Naive B cell (primary cell): ENCODE measurements around the gene DVL1. TPM values are rescaled to one million over a fixed set of nuclear protein-coding genes. Genes with fewer than 3 reads are reported as not detected.

Experiments used
- ATAC-seq, 2 donors: fragments of 150-1000 bp; cut with Tn5 transposase; 2 replicates each; pipeline ENCODE4 v1.10.0; 2021; ENCODE audit warnings: low read depth in 2 of 2, mild to moderate bottlenecking in 2 of 2, moderate library complexity in 2 of 2
- DNase-seq: peaks from one replicate; pipeline ENCODE4 v3.0.0; 2022
- H3K27ac Mint-ChIP-seq, 6 donors: one replicate each; pipeline ENCODE4 v1.8.0; 2020 to 2022; ENCODE audit warnings: mild to moderate bottlenecking in 6 of 6, mixed read lengths in 6 of 6, moderate library complexity in 5 of 6, inconsistent platforms in 2 of 6
- H3K27me3 Mint-ChIP-seq, 3 donors: one replicate each; pipeline ENCODE4 v1.8.0; 2021 to 2022; ENCODE audit warnings: mixed read lengths in 3 of 3, mild to moderate bottlenecking in 1 of 3
- H3K36me3 Mint-ChIP-seq, 2 donors: one replicate each; pipeline ENCODE4 v1.8.0; 2020 to 2022; ENCODE audit warnings: mixed read lengths in 2 of 2, inconsistent platforms in 1 of 2, mild to moderate bottlenecking in 1 of 2
- H3K4me1 Mint-ChIP-seq, 3 donors: one replicate each; pipeline ENCODE4 v1.8.0; 2020 to 2022; ENCODE audit warnings: mixed read lengths in 3 of 3, inconsistent platforms in 1 of 3, mild to moderate bottlenecking in 1 of 3, moderate library complexity in 1 of 3
- H3K4me3 Mint-ChIP-seq, 8 donors: one replicate each; pipeline ENCODE4 v1.8.0; 2020 to 2022; ENCODE audit warnings: mild to moderate bottlenecking in 8 of 8, mixed read lengths in 8 of 8, moderate library complexity in 8 of 8, inconsistent platforms in 2 of 8
- H3K9me3 Mint-ChIP-seq, 7 donors: one replicate each; pipeline ENCODE4 v1.8.0; 2020 to 2022; ENCODE audit warnings: mixed read lengths in 7 of 7, mild to moderate bottlenecking in 5 of 7, inconsistent platforms in 2 of 7, moderate library complexity in 1 of 7
- polyA plus RNA-seq, 6 donors: library from polyadenylated mRNA; unstranded; fragments of 300-500 nt; fragmentation: Illumina TruSeq; gene quantifications; one replicate each; pipeline ENCODE4 v1.2.3, GENCODE V29; 2021; ENCODE audit warnings: low read depth in 6 of 6

DVL1 gene
- polyA plus RNA-seq, 6 donors from 2014 or later: 0.40 to 1.0 (median 0.68) TPM; not detected in 1

DNA sequence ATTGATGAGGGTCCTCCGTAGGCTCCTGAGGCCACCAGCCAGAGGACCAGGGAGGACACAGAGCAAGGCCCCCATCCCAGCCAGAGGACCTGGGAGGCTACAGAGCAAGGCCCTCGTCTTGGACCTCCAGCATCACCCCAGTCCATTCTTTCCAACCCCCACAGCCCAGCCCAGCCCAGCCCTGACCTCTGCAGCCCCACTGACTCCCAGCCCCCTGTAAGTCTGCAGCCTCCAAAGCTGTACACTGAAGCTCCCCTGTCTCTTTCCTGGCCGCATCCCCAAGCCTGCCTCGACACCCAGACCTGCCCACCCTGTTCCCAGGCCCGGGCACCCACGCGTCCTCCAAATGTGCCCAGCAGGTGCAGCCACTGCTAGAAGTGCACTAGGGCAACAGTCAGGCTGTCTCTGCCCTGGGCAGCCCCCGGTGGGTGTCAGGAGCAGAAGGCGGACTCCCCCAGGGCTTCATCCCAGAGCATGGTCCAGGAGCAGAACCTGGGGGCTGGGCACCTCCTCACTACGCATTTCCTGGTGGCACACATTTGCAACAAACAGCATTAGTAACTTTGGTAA, 2.1 kb downstream of the DVL1 start:
- Mint-ChIP-seq H3K4me1 (peaks cover 6 to 19% (median 14%) of the 10 kb centered on the region in 3 donors), H3K27me3 (peaks cover 0 to 2% (median 0%) of the 10 kb centered on the region in 3 donors), H3K4me3 (peak overlapping the region in 7 of 8 donors; percentile 49 to 86 (median 76)), H3K9me3 (no peaks in the 10 kb centered on the region), H3K27ac (peak overlapping the region in 1 of 6 donors; percentile 64), H3K36me3 (no peaks in the 10 kb centered on the region)
- no peak for DNase-seq
- no peak for ATAC-seq

DNA sequence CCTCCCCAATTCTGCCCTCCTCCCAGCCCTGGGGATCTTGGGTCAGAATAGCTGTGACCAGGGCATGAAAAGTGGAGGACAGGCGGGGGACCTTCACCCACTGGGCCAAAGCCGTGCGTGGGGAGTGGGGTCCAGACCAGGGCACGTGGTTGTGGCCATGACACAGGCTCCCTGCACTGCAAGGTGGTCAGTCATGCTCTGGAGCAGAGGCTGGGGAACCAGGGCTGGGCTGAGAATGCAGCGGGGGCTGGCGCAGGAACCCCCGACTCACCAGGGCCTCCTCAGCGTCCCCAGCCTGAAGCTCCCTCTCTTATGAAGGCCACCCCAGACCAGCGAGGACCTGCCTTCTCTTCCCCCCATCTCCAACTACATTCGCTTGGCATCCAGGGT, 2.7 kb downstream of the DVL1 start:
- ATAC-seq: no peak
- Mint-ChIP-seq H3K27ac (no peak overlapping the region), H3K9me3 (no peaks in the 10 kb centered on the region), H3K4me3 (peak overlapping the region in 4 of 8 donors; percentile 49 to 76 (median 68)), H3K4me1 (peaks cover 3 to 15% (median 12%) of the 10 kb centered on the region in 3 donors), H3K36me3 (no peaks in the 10 kb centered on the region), H3K27me3 (no peaks in the 10 kb centered on the region)
- no peak for DNase-seq

DNA sequence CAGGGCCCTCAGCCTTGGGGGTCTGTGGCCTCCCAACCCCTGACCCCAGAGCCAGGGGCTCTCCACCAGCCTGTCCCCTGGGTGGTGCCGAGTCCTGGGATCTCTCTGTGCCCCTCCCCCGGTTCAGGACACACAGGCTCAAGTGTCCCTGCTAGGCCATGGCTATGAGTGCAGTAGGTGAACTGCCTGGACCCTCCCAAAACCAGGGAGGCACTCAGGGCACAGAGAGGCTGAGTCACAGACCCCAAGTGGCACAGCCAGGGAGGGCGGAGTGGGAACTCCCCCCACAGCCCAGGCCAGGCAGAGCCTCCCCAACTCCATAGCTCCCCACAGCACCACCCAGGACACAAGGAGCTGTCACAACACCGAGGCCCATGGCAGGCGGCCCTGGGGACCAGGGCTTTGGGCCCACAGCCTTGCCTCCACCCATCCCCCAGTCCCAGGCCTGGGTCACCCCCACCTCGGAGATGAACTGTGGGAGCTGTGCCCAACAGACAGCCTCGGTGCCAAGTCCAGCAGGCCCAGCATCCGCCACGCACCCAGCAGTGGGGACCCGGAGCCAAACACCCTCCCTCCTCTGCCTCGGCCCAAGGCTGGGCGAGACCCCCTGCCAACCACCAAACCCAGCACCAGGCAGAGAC, 3.2 kb downstream of the DVL1 start:
- Mint-ChIP-seq H3K27me3 (no peaks in the 10 kb centered on the region), H3K36me3 (no peaks in the 10 kb centered on the region), H3K9me3 (no peaks in the 10 kb centered on the region), H3K27ac (no peak overlapping the region), H3K4me3 (peak overlapping the region in 2 of 8 donors; percentile 61), H3K4me1 (peaks cover 3 to 15% (median 14%) of the 10 kb centered on the region in 3 donors)
- DNase-seq (no peak), ATAC-seq (no peak)

GRCh38 chr1:1345384-1345783, 3.8 kb downstream of the DVL1 start:
- H3K9me3 Mint-ChIP-seq: no peaks in the 10 kb centered on the region
- H3K27me3 Mint-ChIP-seq: no peaks in the 10 kb centered on the region
- no peak overlapping the region for H3K4me3 Mint-ChIP-seq
- no peaks in the 10 kb centered on the region for H3K36me3 Mint-ChIP-seq
- H3K27ac Mint-ChIP-seq: no peak overlapping the region
- DNase-seq (no peak), ATAC-seq (no peak)
- peaks cover 3 to 16% (median 15%) of the 10 kb centered on the region in 3 donors for H3K4me1 Mint-ChIP-seq

DNA sequence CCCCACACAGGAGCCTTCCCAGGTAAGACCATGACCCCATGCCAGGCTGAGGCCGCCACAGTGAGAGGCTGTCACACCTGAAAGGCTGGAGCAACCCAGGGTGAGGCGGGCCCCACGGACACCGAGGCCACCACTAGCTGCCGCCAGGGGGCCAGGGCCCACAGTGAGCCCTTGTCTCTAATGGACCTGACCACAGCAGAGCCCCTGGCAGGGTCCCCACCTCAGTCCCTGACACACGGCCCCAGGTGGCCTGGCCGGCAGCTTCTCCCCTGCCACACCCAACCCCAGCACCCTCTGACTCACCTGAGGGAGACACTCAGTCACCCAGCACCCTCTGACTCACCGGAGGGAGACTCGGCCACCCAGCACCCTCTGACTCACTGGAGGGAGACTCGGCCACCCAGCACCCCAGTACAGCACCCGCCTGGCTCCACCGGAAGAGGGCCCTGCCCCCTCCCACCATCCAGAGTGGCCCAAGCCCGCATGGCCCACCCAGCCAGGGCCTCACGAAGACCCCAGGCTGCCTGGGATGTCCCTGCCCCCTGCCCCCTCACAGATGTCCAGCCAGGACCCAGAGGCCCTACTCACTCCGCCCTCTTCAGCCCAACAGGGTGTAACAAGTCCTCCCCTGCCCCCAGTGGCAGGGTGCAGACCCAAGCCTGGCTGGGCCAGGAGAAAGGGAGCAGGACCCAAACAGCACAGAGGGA, 4.4 kb downstream of the DVL1 start:
- H3K27me3 Mint-ChIP-seq: no peaks in the 10 kb centered on the region
- no peak overlapping the region for H3K27ac Mint-ChIP-seq
- no peak for ATAC-seq
- peaks cover 3 to 16% (median 15%) of the 10 kb centered on the region in 3 donors for H3K4me1 Mint-ChIP-seq
- H3K9me3 Mint-ChIP-seq: no peaks in the 10 kb centered on the region
- no peak overlapping the region for H3K4me3 Mint-ChIP-seq
- no peak for DNase-seq
- H3K36me3 Mint-ChIP-seq: no peaks in the 10 kb centered on the region

DNA sequence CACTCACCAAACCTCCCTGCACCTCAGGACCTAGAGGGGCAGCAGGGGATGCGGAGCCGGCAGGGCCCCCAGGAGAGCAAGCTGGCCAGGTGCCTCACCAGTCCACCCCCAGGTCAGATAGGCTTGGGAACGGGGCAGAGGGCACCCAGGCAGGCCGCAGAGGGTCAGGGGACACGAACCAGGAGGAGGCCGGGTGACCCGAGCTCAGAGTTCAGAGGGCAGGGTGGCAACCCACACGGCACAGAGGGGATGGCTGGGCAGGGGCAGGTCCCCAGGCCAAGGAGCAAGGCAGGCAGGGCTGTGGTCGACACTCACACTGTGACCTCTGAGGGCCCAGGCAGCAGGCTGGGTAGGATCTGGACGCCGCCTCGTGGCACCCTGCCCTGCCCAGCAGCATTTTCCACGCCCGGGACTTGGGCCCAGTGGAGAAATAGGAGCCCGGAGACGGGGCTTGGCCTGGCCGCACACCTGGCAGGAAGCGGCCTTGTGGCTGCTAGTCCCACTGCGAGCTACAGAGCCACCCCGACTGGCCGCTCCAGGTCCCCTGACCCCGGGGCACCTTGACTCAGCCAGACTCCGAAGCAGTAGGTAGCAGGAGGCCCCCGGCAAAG, 5.3 kb downstream of the DVL1 start:
- Mint-ChIP-seq H3K27ac (no peak overlapping the region), H3K27me3 (no peaks in the 10 kb centered on the region), H3K36me3 (no peaks in the 10 kb centered on the region), H3K4me1 (peaks cover 3 to 16% (median 15%) of the 10 kb centered on the region in 3 donors), H3K4me3 (no peak overlapping the region), H3K9me3 (no peaks in the 10 kb centered on the region)
- no peak for ATAC-seq
- no peak for DNase-seq

- DNase-seq (no peak), ATAC-seq (no peak)
- H3K4me3 Mint-ChIP-seq: no peak overlapping the region
- H3K36me3 Mint-ChIP-seq: no peaks in the 10 kb centered on the region
- no peaks in the 10 kb centered on the region for H3K27me3 Mint-ChIP-seq
- peaks cover 3 to 12% (median 8%) of the 10 kb centered on the region in 3 donors for H3K4me1 Mint-ChIP-seq
- no peaks in the 10 kb centered on the region for H3K9me3 Mint-ChIP-seq
- H3K27ac Mint-ChIP-seq: no peak overlapping the region
These were observed 6.6 kb downstream of the DVL1 start for GRCh38 chr1:1342584-1343115.

DNA sequence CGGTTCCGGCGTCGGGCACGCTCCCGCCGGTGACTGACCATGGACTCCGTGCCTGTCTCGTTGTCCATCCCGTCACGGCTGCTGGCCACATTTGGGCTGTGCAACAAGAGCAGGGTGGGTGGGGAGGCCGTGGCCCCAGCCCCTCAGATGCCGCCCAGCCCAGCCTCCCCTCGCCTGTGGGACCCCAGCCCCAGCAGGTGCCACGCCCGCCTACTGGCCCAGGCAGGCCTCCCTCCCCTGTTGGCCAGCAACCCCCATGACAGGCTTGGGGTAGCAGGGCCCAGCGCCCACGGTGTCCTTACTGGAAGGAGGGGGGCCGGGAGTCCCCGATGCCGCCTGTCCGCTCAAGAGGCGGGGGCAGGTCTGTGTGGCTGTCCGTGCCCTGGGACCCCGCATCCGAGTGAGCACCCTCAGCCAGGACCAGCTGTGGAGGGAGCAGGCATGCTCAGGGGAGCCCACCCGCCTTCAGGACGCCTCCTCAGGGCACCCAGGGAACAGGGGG, 7.1 kb downstream of the DVL1 start:
- Mint-ChIP-seq H3K4me1 (peaks cover 3 to 8% (median 5%) of the 10 kb centered on the region in 3 donors), H3K27me3 (no peaks in the 10 kb centered on the region), H3K27ac (no peak overlapping the region), H3K9me3 (no peaks in the 10 kb centered on the region), H3K4me3 (no peak overlapping the region), H3K36me3 (no peaks in the 10 kb centered on the region)
- ATAC-seq (no peak), DNase-seq (no peak)

GRCh38 chr1:1341549-1342021, 7.6 kb downstream of the DVL1 start:
- Mint-ChIP-seq H3K4me1 (peaks cover under 1 to 4% (median 4%) of the 10 kb centered on the region in 3 donors), H3K36me3 (no peaks in the 10 kb centered on the region), H3K9me3 (no peaks in the 10 kb centered on the region), H3K4me3 (no peak overlapping the region), H3K27me3 (no peaks in the 10 kb centered on the region), H3K27ac (no peak overlapping the region)
- ATAC-seq (no peak), DNase-seq (no peak)

GRCh38 chr1:1340791-1341548, 8.2 kb downstream of the DVL1 start:
- H3K27ac Mint-ChIP-seq: peak overlapping the region in 2 of 6 donors; percentile 47 to 79
- H3K27me3 Mint-ChIP-seq: no peaks in the 10 kb centered on the region
- peaks cover 0 to 4% (median 4%) of the 10 kb centered on the region in 3 donors for H3K4me1 Mint-ChIP-seq
- ATAC-seq (no peak), DNase-seq (no peak)
- no peaks in the 10 kb centered on the region for H3K9me3 Mint-ChIP-seq
- H3K36me3 Mint-ChIP-seq: no peaks in the 10 kb centered on the region
- H3K4me3 Mint-ChIP-seq: no peak overlapping the region

DNA sequence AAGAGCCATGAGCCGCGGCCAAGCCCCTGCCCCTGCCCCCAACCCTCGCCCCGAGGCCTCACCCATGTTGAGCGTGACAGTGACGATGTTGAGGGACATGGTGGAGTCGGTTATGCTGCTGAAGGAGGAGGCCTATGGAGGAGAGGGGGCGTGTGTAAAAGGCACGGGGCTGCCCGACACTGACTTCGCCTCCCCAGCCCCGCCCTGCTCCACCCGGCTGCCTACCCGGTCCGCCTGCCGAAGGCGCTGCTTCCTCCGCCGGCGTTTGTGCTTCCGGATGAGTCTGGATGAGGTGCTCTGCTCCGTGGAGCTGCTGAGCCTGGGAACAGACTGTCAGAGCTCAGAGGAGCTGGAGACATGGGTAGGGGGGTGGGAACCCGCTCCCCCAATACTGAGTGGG, 9.0 kb downstream of the DVL1 start:
- Mint-ChIP-seq H3K4me1 (peaks cover 0 to 4% (median 4%) of the 10 kb centered on the region in 3 donors), H3K27ac (no peak overlapping the region), H3K27me3 (no peaks in the 10 kb centered on the region), H3K36me3 (no peaks in the 10 kb centered on the region), H3K4me3 (no peak overlapping the region), H3K9me3 (no peaks in the 10 kb centered on the region)
- no peak for ATAC-seq
- no peak for DNase-seq

DNA sequence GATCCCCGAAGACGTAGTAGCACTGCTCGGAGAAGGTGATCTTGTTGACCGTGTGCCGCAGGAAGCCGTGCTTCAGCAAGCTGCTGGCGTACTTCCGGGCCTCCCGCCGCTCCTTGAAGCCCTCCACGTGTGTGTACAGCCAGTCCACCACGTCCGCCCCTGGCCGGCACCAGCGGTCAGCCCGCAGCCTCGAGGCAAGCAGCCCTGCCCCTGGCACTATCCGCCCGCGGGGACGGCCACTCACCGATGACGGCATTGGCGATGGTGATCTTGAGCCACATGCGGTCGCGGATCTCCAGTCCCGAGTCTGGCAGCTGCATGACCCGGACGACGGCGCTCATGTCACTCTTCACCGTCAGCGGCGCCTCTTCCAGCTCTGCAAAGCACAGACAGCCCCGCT, 10.9 kb downstream of the DVL1 start:
- Mint-ChIP-seq H3K27me3 (no peaks in the 10 kb centered on the region), H3K36me3 (no peaks in the 10 kb centered on the region), H3K27ac (no peak overlapping the region), H3K4me3 (no peak overlapping the region), H3K4me1 (peaks cover 0 to 4% (median under 1%) of the 10 kb centered on the region in 3 donors), H3K9me3 (no peaks in the 10 kb centered on the region)
- ATAC-seq: no peak
- DNase-seq: no peak

DNA sequence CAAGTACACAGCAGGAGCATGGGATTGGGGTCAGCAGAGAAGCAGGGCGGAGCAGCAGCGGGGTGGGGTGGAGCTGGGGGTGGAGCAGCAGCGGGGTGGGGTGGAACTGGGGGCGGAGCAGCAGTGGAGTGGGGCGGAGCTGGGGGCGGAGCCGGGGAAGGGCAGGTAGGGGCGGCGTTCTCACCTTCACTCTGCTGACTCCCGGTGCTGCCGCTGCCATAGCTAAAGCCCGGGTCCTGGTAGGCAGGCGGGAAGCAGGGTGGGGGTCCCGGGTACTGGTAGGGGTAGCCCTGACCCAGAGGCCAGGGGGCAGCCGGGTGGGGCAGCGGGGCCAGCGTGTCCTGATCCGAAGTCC, 11.4 kb downstream of the DVL1 start:
- H3K4me1 Mint-ChIP-seq: peaks cover 0 to 4% (median 0%) of the 10 kb centered on the region in 3 donors
- ATAC-seq (peak in 1 of 2 donors; percentile 37), DNase-seq (no peak)
- no peaks in the 10 kb centered on the region for H3K27me3 Mint-ChIP-seq
- H3K36me3 Mint-ChIP-seq: no peaks in the 10 kb centered on the region
- H3K27ac Mint-ChIP-seq: no peak overlapping the region
- no peak overlapping the region for H3K4me3 Mint-ChIP-seq
- no peaks in the 10 kb centered on the region for H3K9me3 Mint-ChIP-seq
